ENCODE measurements around the gene C1orf52. TPM values are rescaled to one million over a fixed set of nuclear protein-coding genes. Genes with fewer than 3 reads are reported as not detected.

C1orf52 gene
- total RNA-seq, 1 donor from 2014 or later = 53.7 TPM

DNA sequence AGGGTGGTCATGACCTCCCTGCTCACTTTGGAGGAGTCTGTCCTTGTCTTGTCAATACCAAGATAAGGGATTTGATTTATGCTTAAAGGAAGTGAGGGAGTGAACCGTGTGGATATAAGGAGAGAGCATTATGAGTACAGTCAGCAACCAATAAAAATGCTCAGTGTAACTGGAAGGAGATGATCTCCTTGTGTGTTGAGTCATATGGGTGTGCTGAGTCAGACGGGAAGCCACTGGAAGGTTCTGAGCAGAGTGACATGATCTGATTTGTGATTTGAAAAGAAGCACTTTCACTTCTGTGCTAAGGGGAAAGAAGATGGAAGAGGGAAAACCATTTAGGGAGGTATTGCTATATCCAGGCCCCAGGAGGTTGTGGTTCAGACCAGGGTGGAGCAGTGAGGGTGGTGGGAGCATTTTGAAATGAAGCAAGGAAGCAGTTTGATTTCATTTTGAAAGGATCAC is 19.4 kb upstream of the C1orf52 start:
- peak overlapping the region; percentile 5 for H3K27ac Mint-ChIP-seq (ENCODE audit: unreplicated experiment)
- H3K9me3 Mint-ChIP-seq (ENCODE audit: unreplicated experiment) = peaks cover 2% of the 10 kb centered on the region

DNA sequence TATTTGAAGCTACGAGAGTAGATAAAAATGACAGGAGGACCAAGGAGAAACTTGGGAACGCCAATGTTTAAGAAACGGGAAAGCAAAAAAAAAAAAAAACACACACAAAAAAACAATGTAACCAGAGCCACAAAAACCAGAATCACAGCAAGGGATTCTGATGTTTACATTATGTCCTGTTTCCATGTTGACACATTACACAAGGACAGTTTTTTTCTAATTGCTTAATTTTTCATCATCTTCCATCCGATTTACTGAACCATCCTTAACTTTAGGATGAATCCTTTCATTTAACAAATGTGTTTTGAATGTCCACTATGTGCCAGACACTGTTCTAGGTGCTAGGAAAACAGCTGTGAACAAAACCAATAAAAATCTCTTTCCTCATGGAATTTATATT is 18.3 kb upstream of the C1orf52 start:
- no peak for DNase-seq
- H3K4me3 Mint-ChIP-seq (ENCODE audit: unreplicated experiment) = peak overlapping the region; percentile 32
- H3K27me3 Mint-ChIP-seq (ENCODE audit: unreplicated experiment) = peaks cover 1% of the 10 kb centered on the region
- peaks cover 12% of the 10 kb centered on the region for H3K4me1 Mint-ChIP-seq (ENCODE audit: low read depth, unreplicated experiment)
- peaks cover 2% of the 10 kb centered on the region for H3K9me3 Mint-ChIP-seq (ENCODE audit: unreplicated experiment)
- no peak overlapping the region for H3K27ac Mint-ChIP-seq (ENCODE audit: unreplicated experiment)
- TF ChIP-seq, protein P1, sequence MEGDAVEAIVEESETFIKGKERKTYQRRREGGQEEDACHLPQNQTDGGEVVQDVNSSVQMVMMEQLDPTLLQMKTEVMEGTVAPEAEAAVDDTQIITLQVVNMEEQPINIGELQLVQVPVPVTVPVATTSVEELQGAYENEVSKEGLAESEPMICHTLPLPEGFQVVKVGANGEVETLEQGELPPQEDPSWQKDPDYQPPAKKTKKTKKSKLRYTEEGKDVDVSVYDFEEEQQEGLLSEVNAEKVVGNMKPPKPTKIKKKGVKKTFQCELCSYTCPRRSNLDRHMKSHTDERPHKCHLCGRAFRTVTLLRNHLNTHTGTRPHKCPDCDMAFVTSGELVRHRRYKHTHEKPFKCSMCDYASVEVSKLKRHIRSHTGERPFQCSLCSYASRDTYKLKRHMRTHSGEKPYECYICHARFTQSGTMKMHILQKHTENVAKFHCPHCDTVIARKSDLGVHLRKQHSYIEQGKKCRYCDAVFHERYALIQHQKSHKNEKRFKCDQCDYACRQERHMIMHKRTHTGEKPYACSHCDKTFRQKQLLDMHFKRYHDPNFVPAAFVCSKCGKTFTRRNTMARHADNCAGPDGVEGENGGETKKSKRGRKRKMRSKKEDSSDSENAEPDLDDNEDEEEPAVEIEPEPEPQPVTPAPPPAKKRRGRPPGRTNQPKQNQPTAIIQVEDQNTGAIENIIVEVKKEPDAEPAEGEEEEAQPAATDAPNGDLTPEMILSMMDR (IDR thresholded peaks at IDR 0.05; ENCODE audit: partially characterized antibody, unreplicated experiment) = no peak
- no peaks in the 10 kb centered on the region for H3K36me3 Mint-ChIP-seq (ENCODE audit: unreplicated experiment)

More for the DNA sequence above, 19.4 kb upstream of the C1orf52 start:
- Mint-ChIP-seq H3K36me3 (ENCODE audit: unreplicated experiment) (no peaks in the 10 kb centered on the region), H3K27me3 (ENCODE audit: unreplicated experiment) (peaks cover 1% of the 10 kb centered on the region), H3K4me3 (ENCODE audit: unreplicated experiment) (no peak overlapping the region), H3K4me1 (ENCODE audit: low read depth, unreplicated experiment) (peaks cover 12% of the 10 kb centered on the region)
- no peak for DNase-seq
- TF ChIP-seq, protein P1 (IDR thresholded peaks at IDR 0.05; ENCODE audit: partially characterized antibody, unreplicated experiment) = no peak

DNA sequence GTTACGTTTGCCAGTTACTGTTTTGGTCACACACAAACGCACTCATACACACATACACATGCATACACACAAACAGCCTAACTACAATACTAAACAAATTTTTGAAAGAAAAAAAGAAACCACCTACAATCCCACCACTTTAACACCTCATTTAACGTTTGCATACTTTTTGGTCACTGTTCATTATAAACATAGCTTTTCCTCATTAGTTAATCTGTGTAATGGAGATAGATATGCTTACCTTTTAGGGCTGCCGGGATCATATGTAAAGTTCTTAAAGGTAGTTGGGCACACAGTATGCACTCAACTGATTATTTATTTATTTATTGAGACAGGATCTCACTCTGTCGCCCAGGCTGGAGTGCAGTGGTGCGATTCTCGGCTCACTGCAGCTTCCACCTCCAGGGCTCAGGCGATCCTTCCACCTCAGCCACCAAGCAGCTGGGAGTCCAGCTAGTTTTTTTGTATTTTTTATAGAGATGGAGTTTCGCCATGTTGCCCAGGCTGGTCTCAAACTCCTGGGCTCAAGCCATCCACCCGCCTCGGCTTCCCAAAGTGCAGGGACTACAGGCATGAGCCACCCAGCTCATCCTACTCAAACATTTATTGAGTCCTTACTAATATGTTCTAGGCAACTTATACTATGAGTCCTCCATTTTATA is 17.6 kb upstream of the C1orf52 start:
- H3K4me1 Mint-ChIP-seq (ENCODE audit: low read depth, unreplicated experiment) = peaks cover 12% of the 10 kb centered on the region
- TF ChIP-seq, protein P1 (IDR thresholded peaks at IDR 0.05; ENCODE audit: partially characterized antibody, unreplicated experiment) = no peak
- peak overlapping the region; percentile 80 for H3K27ac Mint-ChIP-seq (ENCODE audit: unreplicated experiment)
- DNase-seq = no peak
- peaks cover 1% of the 10 kb centered on the region for H3K27me3 Mint-ChIP-seq (ENCODE audit: unreplicated experiment)
- peak overlapping the region; percentile 88 for H3K4me3 Mint-ChIP-seq (ENCODE audit: unreplicated experiment)
- H3K9me3 Mint-ChIP-seq (ENCODE audit: unreplicated experiment) = peaks cover 2% of the 10 kb centered on the region
- H3K36me3 Mint-ChIP-seq (ENCODE audit: unreplicated experiment) = no peaks in the 10 kb centered on the region

DNA sequence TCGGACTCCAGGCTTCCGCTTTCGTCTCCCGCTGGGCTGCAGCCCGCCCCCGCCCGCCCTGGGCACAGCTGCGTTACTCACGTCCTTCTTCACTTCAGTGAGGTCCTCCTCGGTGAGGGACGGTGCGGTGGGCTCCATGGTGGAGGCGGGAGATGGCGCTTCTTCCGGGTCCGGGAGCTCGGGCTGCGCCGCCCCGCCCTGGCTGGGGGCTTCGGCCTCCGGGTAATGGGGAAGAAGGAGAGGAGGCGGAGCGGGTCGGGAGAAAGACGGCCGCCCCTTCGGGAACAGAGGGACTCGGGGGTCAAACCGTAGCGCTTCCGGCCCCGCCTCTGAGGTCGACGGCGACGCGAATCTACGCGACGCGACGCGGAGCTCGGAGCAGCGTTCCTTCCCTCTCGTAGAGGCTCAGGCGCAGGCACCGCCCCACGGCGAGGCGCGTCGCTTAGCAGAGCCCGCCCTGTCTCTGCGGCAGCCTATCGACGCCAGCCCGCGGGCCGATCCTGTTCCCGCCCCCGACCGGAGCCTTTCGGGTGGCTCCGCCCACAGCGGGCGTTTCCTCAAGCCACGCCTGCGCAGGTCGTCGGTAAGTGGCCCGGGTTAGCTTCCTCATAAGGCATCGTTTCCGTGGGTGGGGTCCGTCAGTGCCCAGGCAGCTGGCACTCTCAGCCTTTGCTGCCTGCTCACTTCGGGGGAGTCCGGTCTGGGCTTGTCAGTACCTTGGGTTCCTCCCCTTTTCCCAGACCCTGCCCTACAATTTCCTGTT is 16.9 kb upstream of the C1orf52 start, which contains the start of gene BCL10:
TSS of gene BCL10 (minus strand) at position 418 of the 763 bp plus-strand sequence. CDS start at position 138, 280 bp downstream.
- Mint-ChIP-seq H3K4me3 (ENCODE audit: unreplicated experiment) (peak within 1 kb of the TSS; percentile 88), H3K36me3 (ENCODE audit: unreplicated experiment) (no peaks in the 10 kb centered on the region), H3K27ac (ENCODE audit: unreplicated experiment) (peak within 1 kb of the TSS; percentile 86), H3K4me1 (ENCODE audit: low read depth, unreplicated experiment) (peaks cover 12% of the 10 kb centered on the region), H3K9me3 (ENCODE audit: unreplicated experiment) (peaks cover 2% of the 10 kb centered on the region), H3K27me3 (ENCODE audit: unreplicated experiment) (peaks cover 1% of the 10 kb centered on the region)
- TF ChIP-seq, protein P1 (IDR thresholded peaks at IDR 0.05; ENCODE audit: partially characterized antibody, unreplicated experiment) = no peak
- DNase-seq = peak; percentile 98
